Tibial artery (tissue), 4 donors: ENCODE measurements around the gene SYMPK.
"Not testable (repeated sequence)": the region's sequence is repeated elsewhere in the genome, so short reads cannot be mapped to it uniquely, and the experiment has no call there.

ENCODE experiments used
- DNase-seq, 2 donors: peaks; one replicate each; pipeline ENCODE4 v3.0.0-alpha.2; 2019
- H3K27ac ChIP-seq, 2 donors: fragments of 200-600 bp; sonication (generic) in 1 of 2; 1 replicate in 1 of 2; 2 replicates in 1 of 2; pipeline ENCODE4 v1.5.1; 2018 to 2019; ENCODE audit warnings: mild to moderate bottlenecking in 1 of 2
- H3K27me3 ChIP-seq, 2 donors: fragments of 200-600 bp; sonication (generic) in 1 of 2; one replicate each; pipeline versions ENCODE4 v1.5.1 to v1.6.0; 2016 to 2019
- H3K36me3 ChIP-seq, 3 donors: fragments of 200-600 bp; sonication (generic) in 2 of 3; one replicate each; pipeline ENCODE4 v1.5.1; 2016 to 2019; ENCODE audit warnings: mild to moderate bottlenecking in 2 of 3
- H3K4me1 ChIP-seq, 4 donors: fragments of 200-600 bp; sonication (generic) in 2 of 4; 1 replicate in 3 of 4; 2 replicates in 1 of 4; pipeline ENCODE4 v1.5.1; 2016 to 2019
- H3K4me3 ChIP-seq, 2 donors: fragments of 200-600 bp; sonication (generic) in 1 of 2; 1 replicate in 1 of 2; 2 replicates in 1 of 2; pipeline ENCODE4 v1.5.1; 2018 to 2019; ENCODE audit warnings: mild to moderate bottlenecking in 2 of 2
- H3K9me3 ChIP-seq, 3 donors: fragments of 200-600 bp; sonication (generic) in 1 of 3; one replicate each; pipeline ENCODE4 v1.5.1; 2016 to 2019
- CTCF ChIP-seq, 2 experiments: fragments of 200-600 bp in 1 of 2; fragments of 450-650 bp in 1 of 2; IDR thresholded peaks; one replicate each; pipeline ENCODE4 v1.5.1; 2017 to 2019; ENCODE audit warnings: antibody characterized with exemption in 2 of 2, mild to moderate bottlenecking in 1 of 2, moderate library complexity in 1 of 2
- intact Hi-C: fragments of 100-400 bp; cut with DNase I; formaldehyde crosslinking; loops from one replicate; pipeline ENCODE4 v1.15.0; 2023; ENCODE audit warnings: low total_unique reads

SYMPK gene

GRCh38 chr19:45870798-45871197, 7.9 kb upstream of the SYMPK start:
- no peak for DNase-seq
- Histone ChIP-seq H3K36me3 (no peaks in the 10 kb centered on the region), H3K4me3 (no peak overlapping the region), H3K9me3 (no peaks in the 10 kb centered on the region), H3K27me3 (peaks cover 0 to 10% of the 10 kb centered on the region in 2 donors), H3K27ac (no peak overlapping the region), H3K4me1 (no peaks in the 10 kb centered on the region)
- TF ChIP-seq CTCF (IDR thresholded peaks at IDR 0.05), result no peak
- intact Hi-C loops, result no loop called here

GRCh38 chr19:45867241-45867640, 4.3 kb upstream of the SYMPK start:
- H3K4me3 ChIP-seq, H3K36me3 ChIP-seq, DNase-seq, H3K27ac ChIP-seq, intact Hi-C loops, H3K9me3 ChIP-seq: not testable (repeated sequence)
- Histone ChIP-seq H3K4me1 (peaks cover 0 to 16% (median 11%) of the 10 kb centered on the region in 4 donors), H3K27me3 (peaks cover 3 to 33% of the 10 kb centered on the region in 2 donors)

- Histone ChIP-seq H3K4me1 (peaks cover 0 to 23% (median 15%) of the 10 kb centered on the region in 4 donors), H3K27me3 (peaks cover 3 to 33% of the 10 kb centered on the region in 2 donors), H3K4me3 (no peak overlapping the region), H3K27ac (no peak overlapping the region), H3K9me3 (no peaks in the 10 kb centered on the region), H3K36me3 (no peaks in the 10 kb centered on the region)
- DNase-seq, result no peak
- intact Hi-C loops, result no loop called here
- no peak for TF ChIP-seq CTCF (IDR thresholded peaks at IDR 0.05)
Measured at GRCh38 chr19:45866400-45867176, 3.6 kb upstream of the SYMPK start.

- DNase-seq, result no peak
- Histone ChIP-seq H3K4me3 (no peak overlapping the region), H3K27ac (no peak overlapping the region), H3K27me3 (peaks cover 3 to 33% of the 10 kb centered on the region in 2 donors), H3K9me3 (no peaks in the 10 kb centered on the region), H3K4me1 (peaks cover 0 to 25% (median 16%) of the 10 kb centered on the region in 4 donors), H3K36me3 (no peaks in the 10 kb centered on the region)
- TF ChIP-seq CTCF (IDR thresholded peaks at IDR 0.05), result no peak
- intact Hi-C loops, result no loop called here
Measured at GRCh38 chr19:45865269-45865948, 2.5 kb upstream of the SYMPK start.

GRCh38 chr19:45864629-45865082, 1.7 kb upstream of the SYMPK start:
- intact Hi-C loops, result no loop called here
- no peak for DNase-seq
- Histone ChIP-seq H3K27me3 (peaks cover 3 to 33% of the 10 kb centered on the region in 2 donors), H3K36me3 (peaks cover under 1 to 1% (median 1%) of the 10 kb centered on the region in 3 donors), H3K27ac (no peak overlapping the region), H3K9me3 (no peaks in the 10 kb centered on the region), H3K4me3 (peak overlapping the region in 1 of 2 donors; percentile 92), H3K4me1 (peaks cover 0 to 25% (median 16%) of the 10 kb centered on the region in 4 donors)
- no peak for TF ChIP-seq CTCF (IDR thresholded peaks at IDR 0.05)
